HepG2 (cell line): ENCODE data around the gene AP3M1. TPM values are rescaled to one million over a fixed set of nuclear protein-coding genes. Genes with fewer than 3 reads are reported as not detected.
A peak's percentile ranks its signal among the peaks of the same experiment; 100 is the strongest.

Source experiments
- ATF7-NPFF ChIP-seq: sonication (generic); formaldehyde crosslinking; IDR thresholded peaks from 2 replicates; pipeline ENCODE4 v1.8.1; 2023; ENCODE audit warnings: mild to moderate bottlenecking, low read depth, missing genetic modification reagents, moderate library complexity
- CBFB ChIP-seq: sonication (generic); formaldehyde crosslinking; IDR thresholded peaks from 2 replicates; pipeline ENCODE4 v1.4.0; 2020; ENCODE audit warnings: missing genetic modification reagents
- DMAP1 ChIP-seq: IDR thresholded peaks from 2 replicates; pipeline ENCODE4 v1.6.1; 2016
- EHMT2 ChIP-seq: fragments of 200-600 bp; sonication (generic); IDR thresholded peaks from 2 replicates; pipeline ENCODE4 v1.7.0; 2017; ENCODE audit warnings: antibody characterized with exemption, low read depth, low read length, borderline replicate concordance
- EP300 ChIP-seq, 3 experiments: sonication (generic) in 1 of 3; formaldehyde crosslinking in 1 of 3; IDR thresholded peaks; 2 replicates each; pipeline versions ENCODE4 v1.5.1 to v1.6.1; 2011 to 2020; ENCODE audit warnings: low read depth in 2 of 3, low read length in 2 of 3, borderline replicate concordance in 1 of 3, improper control_type of control experiment in 1 of 3, mild to moderate bottlenecking in 1 of 3, missing genetic modification reagents in 1 of 3, moderate library complexity in 1 of 3
- HNF4A ChIP-seq: sonication (generic); formaldehyde crosslinking; IDR thresholded peaks from 2 replicates; pipeline ENCODE4 v1.4.0; 2020; ENCODE audit warnings: missing genetic modification reagents
- IKZF4 ChIP-seq: sonication (generic); formaldehyde crosslinking; IDR thresholded peaks from 2 replicates; pipeline ENCODE4 v1.5.1; 2020; ENCODE audit warnings: borderline replicate concordance, mild to moderate bottlenecking, low read depth, missing genetic modification reagents; ENCODE audit errors: not compliant biosample characterization
- NFYC ChIP-seq: IDR thresholded peaks from 2 replicates; pipeline ENCODE4 v1.6.1; 2016; ENCODE audit warnings: missing genetic modification reagents, missing compliant biosample characterization
- PBX2 ChIP-seq: IDR thresholded peaks from 2 replicates; pipeline ENCODE4 v1.6.1; 2016; ENCODE audit warnings: control low read depth
- PHB2 ChIP-seq: fragments of 450-650 bp; IDR thresholded peaks from 2 replicates; pipeline ENCODE4 v1.6.1; 2018; ENCODE audit not compliant: partially characterized antibody
- POLR2AphosphoS2 ChIP-seq: IDR thresholded peaks from 2 replicates; pipeline ENCODE4 v1.6.1; 2011; ENCODE audit warnings: low read depth, low read length, improper control_type of control experiment
- PRDM15 ChIP-seq: sonication (generic); formaldehyde crosslinking; IDR thresholded peaks from 2 replicates; pipeline ENCODE4 v1.4.0; 2020; ENCODE audit warnings: missing genetic modification reagents
- RFX3 ChIP-seq: IDR thresholded peaks from 2 replicates; pipeline ENCODE4 v1.6.1; 2016; ENCODE audit warnings: missing biosample characterization, missing genetic modification reagents
- SP5 ChIP-seq: IDR thresholded peaks from 2 replicates; pipeline ENCODE4 v1.6.1; 2016; ENCODE audit warnings: low read depth, borderline replicate concordance
- TEAD3 ChIP-seq: optimal IDR thresholded peaks from 2 replicates; pipeline ENCODE3; 2016; ENCODE audit warnings: borderline replicate concordance
- TMF1 ChIP-seq: sonication (generic); formaldehyde crosslinking; IDR thresholded peaks from 2 replicates; pipeline ENCODE4 v1.8.1; 2022; ENCODE audit warnings: low read depth, missing genetic modification reagents
- ZIK1 ChIP-seq: sonication (generic); formaldehyde crosslinking; IDR thresholded peaks from 2 replicates; pipeline ENCODE4 v1.5.0; 2020; ENCODE audit warnings: mild to moderate bottlenecking, low read depth, missing genetic modification reagents, borderline replicate concordance
- ZMYM2 ChIP-seq: sonication (generic); formaldehyde crosslinking; IDR thresholded peaks from 2 replicates; pipeline ENCODE4 v1.8.0; 2022; ENCODE audit warnings: mild to moderate bottlenecking, missing genetic modification reagents
- ZNF101 ChIP-seq: sonication (generic); formaldehyde crosslinking; IDR thresholded peaks from 2 replicates; pipeline ENCODE4 v1.4.0; 2020; ENCODE audit warnings: mild to moderate bottlenecking, low read depth, missing genetic modification reagents, borderline replicate concordance
- ZNF337 ChIP-seq: sonication (generic); formaldehyde crosslinking; IDR thresholded peaks from 2 replicates; pipeline ENCODE4 v1.5.1; 2020; ENCODE audit warnings: missing genetic modification reagents, low read depth, mild to moderate bottlenecking, borderline replicate concordance
- ZNF33A ChIP-seq: sonication (generic); formaldehyde crosslinking; IDR thresholded peaks from 2 replicates; pipeline ENCODE4 v1.5.1; 2020; ENCODE audit warnings: missing genetic modification reagents, mild to moderate bottlenecking, moderate library complexity, borderline replicate concordance
- ZNF430 ChIP-seq: sonication (generic); formaldehyde crosslinking; IDR thresholded peaks from 2 replicates; pipeline ENCODE4 v1.9.0; 2021; ENCODE audit warnings: mild to moderate bottlenecking, missing genetic modification reagents
- ZNF576 ChIP-seq: sonication (generic); formaldehyde crosslinking; IDR thresholded peaks from 2 replicates; pipeline ENCODE4 v1.4.0; 2020; ENCODE audit warnings: mild to moderate bottlenecking, missing genetic modification reagents
- ZNF883 ChIP-seq: sonication (generic); formaldehyde crosslinking; IDR thresholded peaks from 2 replicates; pipeline ENCODE4 v1.5.1; 2020; ENCODE audit warnings: mild to moderate bottlenecking, missing genetic modification reagents; ENCODE audit errors: not compliant biosample characterization
- polyA plus RNA-seq, 8 experiments: library from polyadenylated mRNA; depleted of rRNA in 3 of 8; stranded (reverse) in 7 of 8; unstranded in 1 of 8; fragments of >200 nt; fragmentation: Illumina TruSeq in 4 of 8; extraction: Trizol in 4 of 8; gene quantifications; 2 replicates each; pipeline versions ENCODE4 v1.2.1 to v1.2.3, GENCODE V29; 2011 to 2016; ENCODE audit warnings: low read depth in 4 of 8, missing spikeins in 1 of 8, mixed read lengths in 1 of 8; ENCODE audit not compliant: insufficient read depth in 1 of 8
- total RNA-seq, 5 experiments: library from RNA; depleted of rRNA; stranded (reverse); fragments of >200 nt; fragmentation: Illumina TruSeq; extraction: Trizol; gene quantifications; 2 replicates each; pipeline ENCODE4 v1.2.3, GENCODE V29; 2016; ENCODE audit warnings: low read depth in 1 of 5

The AP3M1 gene
- total and polyA plus RNA-seq, 2 of the 13 experiments (the other 11 are each of a cell fraction or from before 2014, with no cell fraction given): 29.0 to 31.6 TPM

GRCh38 chr10:74176380-74177139 is 25.9 kb upstream of the AP3M1 start (continued):
- peak; percentile 59; the same call in 1 of the 2 replicates for TF ChIP-seq PRDM15 (CRISPR knock-in tag)
- no peak for TF ChIP-seq ZNF337 (CRISPR knock-in tag)
- TF ChIP-seq PHB2: no peak
- TF ChIP-seq IKZF4 (CRISPR knock-in tag): peak; percentile 56
- 0 out of 2 replicates have a peak, but pooled peaks have one; percentile 37 for TF ChIP-seq ZNF101 (CRISPR knock-in tag)
- peak; percentile 61; the same call in 1 of the 2 replicates for TF ChIP-seq SP5 (CRISPR knock-in tag)
- peak in 1 of 2 experiments; percentile 26; a peak in 1 of 4 replicates for TF ChIP-seq EP300 (IDR thresholded peaks at IDR 0.05; ENCODE audit: low read depth in 2 of 2, low read length in 2 of 2)
- TF ChIP-seq EP300 (CRISPR knock-in tag; IDR thresholded peaks at IDR 0.05; ENCODE audit: borderline replicate concordance): peak; percentile 42; the same call in 1 of the 2 replicates
- peak; percentile 68; the same call in 1 of the 2 replicates for TF ChIP-seq ZMYM2
- peak; percentile 92 for TF ChIP-seq ZNF883
- TF ChIP-seq PBX2 (CRISPR knock-in tag): no peak
- peak; percentile 86 for TF ChIP-seq ZNF430
- TF ChIP-seq DMAP1 (CRISPR knock-in tag): peak; percentile 98
- peak; percentile 87 for TF ChIP-seq ATF7-NPFF (CRISPR knock-in tag)
- TF ChIP-seq ZIK1 (CRISPR knock-in tag): peak; percentile 35; the same call in 1 of the 2 replicates
- 0 out of 2 replicates have a peak, but pooled peaks have one; percentile 4 for TF ChIP-seq ZNF33A
- peak; percentile 80 for TF ChIP-seq TMF1
- TF ChIP-seq CBFB (CRISPR knock-in tag): peak; percentile 90
- TF ChIP-seq NFYC (CRISPR knock-in tag): peak; percentile 74
- peak; percentile 53 for TF ChIP-seq TEAD3 (CRISPR knock-in tag)
- no peak; the same call in 1 of the 2 replicates for TF ChIP-seq RFX3 (CRISPR knock-in tag)
- TF ChIP-seq ZNF576 (CRISPR knock-in tag): 0 out of 2 replicates have a peak, but pooled peaks have one; percentile 80
- no peak; the same call in 1 of the 2 replicates for TF ChIP-seq POLR2AphosphoS2
- peak; percentile 26; the same call in 1 of the 2 replicates for TF ChIP-seq HNF4A (CRISPR knock-in tag)
- TF ChIP-seq EHMT2: no peak
